SU-DHL-6 (cell line): ENCODE results near the gene CDC45.

ENCODE experiments used
- H2AFZ ChIP-seq: fragments of 200-600 bp; sonication (generic); 2 replicates; pipeline ENCODE4 v1.6.1; 2014; ENCODE audit warnings: low read depth, mild to moderate bottlenecking, moderate library complexity, mixed read lengths, antibody characterized with exemption, low read length; ENCODE audit not compliant: severe bottlenecking
- H3F3A ChIP-seq: fragments of 200-600 bp; shearing (Covaris generic); 2 replicates; pipeline ENCODE4 v1.6.0; 2016; ENCODE audit warnings: antibody characterized with exemption, mild to moderate bottlenecking; ENCODE audit not compliant: insufficient read depth
- H3K27ac ChIP-seq: fragments of 200-600 bp; sonication (generic); 2 replicates; pipeline ENCODE4 v1.5.1; 2016; ENCODE audit warnings: low read depth, mild to moderate bottlenecking, low read length, moderate library complexity, mixed read lengths
- H3K27me3 ChIP-seq: fragments of 200-600 bp; sonication (generic), shearing (Covaris generic); 2 replicates; pipeline ENCODE4 v1.6.0; 2014; ENCODE audit warnings: mild to moderate bottlenecking, low read length
- H3K36me3 ChIP-seq: fragments of 200-600 bp; sonication (generic); 2 replicates; pipeline ENCODE4 v1.6.1; 2014; ENCODE audit warnings: mild to moderate bottlenecking, low read length, mixed read lengths
- H3K4me2 ChIP-seq: fragments of 300-600, 200-600 bp; shearing (Covaris generic), sonication (generic); 2 replicates; pipeline ENCODE4 v1.6.0; 2014; ENCODE audit warnings: low read length, low read depth, mild to moderate bottlenecking; ENCODE audit not compliant: poor library complexity, severe bottlenecking
- H3K4me3 ChIP-seq: fragments of 200-600 bp; sonication (generic); 2 replicates; pipeline ENCODE4 v1.5.1; 2014; ENCODE audit warnings: antibody characterized with exemption, low read length, mild to moderate bottlenecking, mixed read lengths; ENCODE audit not compliant: insufficient read depth, poor library complexity, severe bottlenecking
- H3K79me2 ChIP-seq: fragments of 200-600 bp; sonication (generic); 2 replicates; pipeline ENCODE4 v1.6.1; 2014; ENCODE audit warnings: mild to moderate bottlenecking, low read length, moderate library complexity; ENCODE audit not compliant: insufficient read depth
- H3K9ac ChIP-seq: fragments of 200-600 bp; sonication (generic); 2 replicates; pipeline ENCODE4 v1.7.0; 2014; ENCODE audit warnings: mild to moderate bottlenecking, low read length
- H3K9me2 ChIP-seq: fragments of 200-600 bp; sonication (generic); replicated peaks from 2 replicates; pipeline ENCODE4 v1.6.1; 2014; ENCODE audit warnings: low read length; ENCODE audit not compliant: insufficient read depth
- H3K9me3 ChIP-seq: fragments of 200-600 bp; sonication (generic); 2 replicates; pipeline ENCODE4 v1.6.1; 2014; ENCODE audit warnings: low read length, mixed read lengths; ENCODE audit not compliant: insufficient read depth
- H4K20me1 ChIP-seq: fragments of 200-600 bp; sonication (generic); 2 replicates; pipeline ENCODE4 v1.6.1; 2014; ENCODE audit warnings: low read depth, mild to moderate bottlenecking, antibody characterized with exemption, low read length, moderate library complexity, mixed read lengths
- EZH2phosphoT487 ChIP-seq: fragments of 200-600 bp; sonication (generic), shearing (Covaris generic); conservative IDR thresholded peaks from 2 replicates; pipeline ENCODE4 v1.6.1; 2018; ENCODE audit warnings: mild to moderate bottlenecking, antibody characterized with exemption, low read length, moderate library complexity, mixed read lengths
- TF ChIP-seq, protein P1 (sequence below): fragments of 200-600 bp; sonication (generic); IDR thresholded peaks from one replicate; pipeline ENCODE4 v1.5.1; 2017; ENCODE audit warnings: antibody characterized with exemption, mild to moderate bottlenecking, low read length, moderate library complexity; ENCODE audit not compliant: insufficient read depth, poor library complexity, severe bottlenecking

CDC45 gene

DNA sequence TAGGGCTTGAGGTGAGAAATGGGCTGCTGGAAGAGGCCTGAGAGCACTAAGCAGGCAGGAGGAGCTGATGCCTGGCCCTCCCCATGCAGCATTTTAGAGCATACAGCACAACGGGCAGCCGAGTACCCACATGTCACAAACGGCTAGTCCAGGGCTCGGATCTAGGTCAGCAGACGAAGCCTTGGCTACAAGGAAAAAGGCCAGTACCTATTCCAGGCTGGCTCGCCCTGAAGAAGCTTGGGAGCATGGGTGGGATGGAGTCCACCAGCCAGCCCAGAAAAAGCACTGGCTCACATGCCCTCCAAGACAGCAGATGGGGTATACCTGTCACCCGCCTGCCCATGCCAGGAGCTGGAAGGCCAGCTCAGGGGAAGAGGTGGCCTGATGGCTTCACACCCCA is 10.3 kb upstream of the CDC45 start:
- Histone ChIP-seq H3K36me3 (no peaks in the 10 kb centered on the region), H3K79me2 (no peaks in the 10 kb centered on the region), H3K27ac (no peak overlapping the region), H3K9me3 (no peaks in the 10 kb centered on the region), H3K4me3 (no peak overlapping the region), H3F3A (no peaks in the 10 kb centered on the region), H3K9me2 (no peaks in the 10 kb centered on the region), H4K20me1 (no peaks in the 10 kb centered on the region), H3K9ac (no peak overlapping the region), H2AFZ (no peak overlapping the region), H3K27me3 (no peaks in the 10 kb centered on the region), H3K4me2 (no peak overlapping the region)
- TF ChIP-seq, protein P1, sequence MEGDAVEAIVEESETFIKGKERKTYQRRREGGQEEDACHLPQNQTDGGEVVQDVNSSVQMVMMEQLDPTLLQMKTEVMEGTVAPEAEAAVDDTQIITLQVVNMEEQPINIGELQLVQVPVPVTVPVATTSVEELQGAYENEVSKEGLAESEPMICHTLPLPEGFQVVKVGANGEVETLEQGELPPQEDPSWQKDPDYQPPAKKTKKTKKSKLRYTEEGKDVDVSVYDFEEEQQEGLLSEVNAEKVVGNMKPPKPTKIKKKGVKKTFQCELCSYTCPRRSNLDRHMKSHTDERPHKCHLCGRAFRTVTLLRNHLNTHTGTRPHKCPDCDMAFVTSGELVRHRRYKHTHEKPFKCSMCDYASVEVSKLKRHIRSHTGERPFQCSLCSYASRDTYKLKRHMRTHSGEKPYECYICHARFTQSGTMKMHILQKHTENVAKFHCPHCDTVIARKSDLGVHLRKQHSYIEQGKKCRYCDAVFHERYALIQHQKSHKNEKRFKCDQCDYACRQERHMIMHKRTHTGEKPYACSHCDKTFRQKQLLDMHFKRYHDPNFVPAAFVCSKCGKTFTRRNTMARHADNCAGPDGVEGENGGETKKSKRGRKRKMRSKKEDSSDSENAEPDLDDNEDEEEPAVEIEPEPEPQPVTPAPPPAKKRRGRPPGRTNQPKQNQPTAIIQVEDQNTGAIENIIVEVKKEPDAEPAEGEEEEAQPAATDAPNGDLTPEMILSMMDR = no peak
- TF ChIP-seq EZH2phosphoT487 = no peak

DNA sequence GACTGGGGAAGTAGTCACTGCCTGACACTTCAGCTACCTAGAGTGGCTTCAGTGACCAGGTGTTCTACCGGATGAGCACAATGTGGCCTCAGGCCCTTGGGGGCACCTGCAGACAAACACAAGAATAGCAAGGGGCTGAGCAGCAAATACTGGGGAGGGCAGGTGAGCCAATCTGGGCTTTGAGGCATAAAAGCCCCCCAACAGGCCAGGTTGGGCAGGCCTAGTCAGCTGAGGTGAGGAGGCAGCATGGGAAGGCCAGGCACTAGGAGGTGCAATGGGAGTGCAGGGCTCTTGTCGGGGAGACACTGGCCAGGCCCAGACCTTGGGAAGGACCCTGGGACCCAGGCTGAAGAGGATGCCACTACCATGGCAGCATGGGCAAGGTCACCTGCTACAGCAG is 9.7 kb upstream of the CDC45 start:
- no peaks in the 10 kb centered on the region for H3K36me3 ChIP-seq

DNA sequence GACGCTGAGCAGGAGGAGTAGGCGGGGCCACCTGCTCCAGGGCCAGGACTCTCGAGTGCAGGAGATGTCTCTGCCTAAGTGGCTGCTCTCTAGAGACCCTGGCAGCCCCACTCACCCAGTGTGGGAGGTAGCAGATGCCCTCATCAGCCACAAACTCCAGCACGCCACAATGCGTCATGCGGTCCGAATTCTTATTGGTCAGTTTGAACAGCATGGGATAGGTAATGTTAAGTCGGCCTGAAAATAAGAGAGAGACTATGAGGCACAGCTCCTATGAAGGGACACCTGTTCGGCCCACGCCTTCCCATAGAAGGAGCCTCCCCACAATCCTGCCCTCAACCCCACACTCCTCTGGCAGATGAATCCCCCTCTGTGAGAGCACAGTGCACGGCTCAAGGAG is 8.1 kb upstream of the CDC45 start:
- H3K4me2 ChIP-seq = no peak overlapping the region
- H3K9ac ChIP-seq = no peak overlapping the region
- H3F3A ChIP-seq = no peaks in the 10 kb centered on the region
- no peak for TF ChIP-seq EZH2phosphoT487
- TF ChIP-seq, protein P1 = no peak
- no peak overlapping the region for H2AFZ ChIP-seq
- no peaks in the 10 kb centered on the region for H3K27me3 ChIP-seq
- H4K20me1 ChIP-seq = no peaks in the 10 kb centered on the region
- H3K4me3 ChIP-seq = no peak overlapping the region
- no peak overlapping the region for H3K27ac ChIP-seq
- H3K36me3 ChIP-seq = no peaks in the 10 kb centered on the region
- H3K9me2 ChIP-seq = no peaks in the 10 kb centered on the region
- H3K9me3 ChIP-seq = no peaks in the 10 kb centered on the region
- H3K79me2 ChIP-seq = peaks cover 9% of the 10 kb centered on the region; the same call in 1 of the 2 replicates

More for the DNA sequence above, 9.7 kb upstream of the CDC45 start:
- Histone ChIP-seq H3K27me3 (no peaks in the 10 kb centered on the region), H3K4me3 (no peak overlapping the region), H3K4me2 (no peak overlapping the region), H3K9me2 (no peaks in the 10 kb centered on the region), H4K20me1 (no peaks in the 10 kb centered on the region), H3K9ac (no peak overlapping the region), H3F3A (no peaks in the 10 kb centered on the region), H3K9me3 (no peaks in the 10 kb centered on the region), H3K79me2 (no peaks in the 10 kb centered on the region), H3K27ac (no peak overlapping the region), H2AFZ (no peak overlapping the region)
- no peak for TF ChIP-seq EZH2phosphoT487
- TF ChIP-seq, protein P1 = no peak

DNA sequence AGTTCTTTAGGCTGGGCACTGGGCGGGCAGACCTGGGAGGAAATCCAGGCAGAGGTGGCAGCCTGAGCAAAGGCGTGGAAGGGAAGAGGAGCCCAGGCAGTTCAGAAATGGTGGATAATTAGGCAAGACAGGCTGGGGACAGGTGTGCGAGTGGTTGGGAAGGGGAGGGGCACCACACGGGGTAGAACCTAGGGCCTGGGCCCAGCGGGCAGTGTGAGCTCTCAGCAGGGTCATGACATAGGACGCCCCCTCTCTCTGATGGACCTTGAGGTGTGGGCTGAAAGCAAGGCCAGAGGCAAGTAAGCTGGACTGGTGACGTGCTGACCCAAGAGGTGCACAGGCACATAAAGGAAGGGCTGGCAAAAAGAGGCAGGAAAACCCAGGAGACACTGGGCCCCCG is 7.5 kb upstream of the CDC45 start:
- H3F3A ChIP-seq = no peaks in the 10 kb centered on the region
- no peak overlapping the region for H2AFZ ChIP-seq
- H3K27me3 ChIP-seq = no peaks in the 10 kb centered on the region
- H3K27ac ChIP-seq = no peak overlapping the region
- H3K79me2 ChIP-seq = peaks cover 13% of the 10 kb centered on the region
- H3K4me3 ChIP-seq = no peak overlapping the region
- no peak overlapping the region for H3K9ac ChIP-seq
- TF ChIP-seq, protein P1 = no peak
- TF ChIP-seq EZH2phosphoT487 = no peak
- H3K9me2 ChIP-seq = no peaks in the 10 kb centered on the region
- H4K20me1 ChIP-seq = no peaks in the 10 kb centered on the region
- no peaks in the 10 kb centered on the region for H3K36me3 ChIP-seq
- H3K9me3 ChIP-seq = no peaks in the 10 kb centered on the region
- no peak overlapping the region for H3K4me2 ChIP-seq
